ENCODE measurements around the gene CPLX1.
A peak's percentile ranks its signal among the peaks of the same experiment; 100 is the strongest.
"Not testable (repeated sequence)": the region's sequence is repeated elsewhere in the genome, so short reads cannot be mapped to it uniquely, and the experiment has no call there.

Gene CPLX1

GRCh38 chr4:818106-818921, 7.6 kb downstream of the CPLX1 start:
- DNase-seq, result no peak

- peak; percentile 19 for DNase-seq
These were observed 10.3 kb downstream of the CPLX1 start for GRCh38 chr4:815464-816146.

GRCh38 chr4:814312-814850, 11.5 kb downstream of the CPLX1 start:
- no peak for DNase-seq

- no peak for DNase-seq
These were observed 12.0 kb downstream of the CPLX1 start for GRCh38 chr4:813900-814299.

- DNase-seq, result no peak
These were observed 16.9 kb downstream of the CPLX1 start for GRCh38 chr4:808860-809570.

- DNase-seq, result no peak
These were observed 18.1 kb downstream of the CPLX1 start for GRCh38 chr4:807792-808191.

GRCh38 chr4:806979-807378, 18.9 kb downstream of the CPLX1 start:
- not testable (repeated sequence) for DNase-seq

GRCh38 chr4:804804-805203, 21.1 kb downstream of the CPLX1 start:
- no peak for DNase-seq

GRCh38 chr4:803884-804283, 22.0 kb downstream of the CPLX1 start:
- no peak for DNase-seq

GRCh38 chr4:801436-802124, 24.3 kb downstream of the CPLX1 start:
- no peak for DNase-seq

- peak; percentile 96 for DNase-seq
These were observed 28.9 kb downstream of the CPLX1 start for GRCh38 chr4:797066-797465.

GRCh38 chr4:796206-796605, 29.7 kb downstream of the CPLX1 start:
- DNase-seq, result no peak

GRCh38 chr4:795726-796119, 30.2 kb downstream of the CPLX1 start:
- peak; percentile 39 for DNase-seq

- peak; percentile 49 for DNase-seq
These were observed 30.8 kb downstream of the CPLX1 start for GRCh38 chr4:794900-795725.

- DNase-seq, result peak; percentile 79
These were observed 31.8 kb downstream of the CPLX1 start for GRCh38 chr4:793941-794621.

GRCh38 chr4:793093-793861, 32.7 kb downstream of the CPLX1 start:
- DNase-seq, result peak; percentile 89

- no peak for DNase-seq
These were observed 33.3 kb downstream of the CPLX1 start for GRCh38 chr4:792626-793092.

GRCh38 chr4:791898-792625, 33.9 kb downstream of the CPLX1 start:
- no peak for DNase-seq

- no peak for DNase-seq
These were observed 34.6 kb downstream of the CPLX1 start for GRCh38 chr4:791252-791897.

Measured in NCI-H69 (cell line).